CD14-positive monocyte (primary cell): ENCODE results near the gene SLC12A2. TPM values are rescaled to one million over a fixed set of nuclear protein-coding genes. Genes with fewer than 3 reads are reported as not detected.

Experiments
- DNase-seq, 3 donors: peaks; one replicate each; pipeline ENCODE4 v3.0.0-alpha.2; 2011 to 2022
- H2AFZ ChIP-seq: 2 replicates; pipeline ENCODE4 v1.6.0; 2012; ENCODE audit warnings: mild to moderate bottlenecking, low read depth, low read length, inconsistent platforms; ENCODE audit not compliant: insufficient read depth, poor library complexity, severe bottlenecking
- H3K27ac ChIP-seq, 2 donors: 1 replicate in 1 of 2; 2 replicates in 1 of 2; pipeline ENCODE4 v1.5.1; 2012 to 2013; ENCODE audit warnings: low read length in 2 of 2, control low read depth in 1 of 2, inconsistent platforms in 1 of 2, low read depth in 1 of 2, mild to moderate bottlenecking in 1 of 2
- H3K27me3 ChIP-seq, 2 donors: one replicate each; pipeline versions ENCODE4 v1.6.0 to v1.6.1; 2011 to 2013; ENCODE audit warnings: low read length in 2 of 2; ENCODE audit not compliant: control insufficient read depth in 2 of 2, insufficient read depth in 2 of 2
- H3K36me3 ChIP-seq, 2 donors: replicated peaks in 1 of 2; 1 replicate in 1 of 2; 2 replicates in 1 of 2; pipeline versions ENCODE4 v1.5.1 to v1.6.1; 2012 to 2013; ENCODE audit warnings: low read length in 2 of 2, control low read depth in 1 of 2, inconsistent platforms in 1 of 2, mild to moderate bottlenecking in 1 of 2; ENCODE audit not compliant: insufficient read depth in 2 of 2, control insufficient read depth in 1 of 2
- H3K4me1 ChIP-seq, 2 donors: 1 replicate in 1 of 2; 2 replicates in 1 of 2; pipeline versions ENCODE4 v1.5.1 to v1.6.1; 2012 to 2013; ENCODE audit warnings: low read length in 2 of 2, control low read depth in 1 of 2, inconsistent platforms in 1 of 2, mild to moderate bottlenecking in 1 of 2, moderate library complexity in 1 of 2; ENCODE audit not compliant: insufficient read depth in 2 of 2, control insufficient read depth in 1 of 2
- H3K4me2 ChIP-seq: replicated peaks from 2 replicates; pipeline ENCODE3; 2012; ENCODE audit warnings: low read length, moderate library complexity, mild to moderate bottlenecking; ENCODE audit not compliant: poor library complexity, severe bottlenecking; ENCODE audit errors: extremely low read depth
- H3K4me3 ChIP-seq, 3 experiments: fragments of 200-600 bp in 1 of 3; sonication (generic) in 1 of 3; replicated peaks in 1 of 3; 1 replicate in 2 of 3; 2 replicates in 1 of 3; pipeline ENCODE4 v1.5.1; 2011 to 2013; ENCODE audit warnings: low read length in 3 of 3, mild to moderate bottlenecking in 3 of 3, control low read depth in 2 of 3, low read depth in 2 of 3, inconsistent platforms in 1 of 3, moderate library complexity in 1 of 3
- H3K79me2 ChIP-seq: 2 replicates; pipeline ENCODE4 v1.6.0; 2012; ENCODE audit warnings: mild to moderate bottlenecking, control low read depth, inconsistent platforms, low read length, moderate library complexity; ENCODE audit not compliant: insufficient read depth
- H3K9ac ChIP-seq: 2 replicates; pipeline ENCODE4 v1.6.0; 2017; ENCODE audit warnings: low read length, mild to moderate bottlenecking; ENCODE audit not compliant: insufficient read depth, poor library complexity, severe bottlenecking
- H3K9me3 ChIP-seq, 2 donors: replicated peaks in 1 of 2; 1 replicate in 1 of 2; 2 replicates in 1 of 2; pipeline versions ENCODE4 v1.5.1 to v1.6.1; 2012 to 2013; ENCODE audit warnings: low read length in 2 of 2, control low read depth in 1 of 2; ENCODE audit not compliant: control insufficient read depth in 1 of 2, insufficient read depth in 1 of 2
- H4K20me1 ChIP-seq: 2 replicates; pipeline ENCODE4 v1.6.0; 2012; ENCODE audit warnings: mild to moderate bottlenecking, low read length, control low read depth, moderate library complexity; ENCODE audit not compliant: insufficient read depth
- H3K27ac Mint-ChIP-seq, 7 donors: one replicate each; pipeline ENCODE4 v1.8.0; 2020; ENCODE audit warnings: mild to moderate bottlenecking in 7 of 7, mixed read lengths in 7 of 7, moderate library complexity in 6 of 7, inconsistent platforms in 2 of 7
- H3K27me3 Mint-ChIP-seq, 3 donors: one replicate each; pipeline ENCODE4 v1.8.0; 2021 to 2022; ENCODE audit warnings: low read depth in 3 of 3, mild to moderate bottlenecking in 3 of 3, mixed read lengths in 3 of 3, moderate library complexity in 3 of 3, inconsistent platforms in 1 of 3
- H3K36me3 Mint-ChIP-seq, 2 donors: one replicate each; pipeline ENCODE4 v1.8.0; 2020; ENCODE audit warnings: mixed read lengths in 2 of 2, inconsistent platforms in 1 of 2, mild to moderate bottlenecking in 1 of 2
- H3K4me1 Mint-ChIP-seq: one replicate; pipeline ENCODE4 v1.8.0; 2020; ENCODE audit warnings: mild to moderate bottlenecking, mixed read lengths
- H3K4me3 Mint-ChIP-seq, 2 donors: one replicate each; pipeline ENCODE4 v1.8.0; 2020; ENCODE audit warnings: mild to moderate bottlenecking in 2 of 2, mixed read lengths in 2 of 2, moderate library complexity in 1 of 2
- H3K9me3 Mint-ChIP-seq, 7 donors: one replicate each; pipeline ENCODE4 v1.8.0; 2020 to 2022; ENCODE audit warnings: mixed read lengths in 7 of 7, mild to moderate bottlenecking in 6 of 7, moderate library complexity in 6 of 7, inconsistent platforms in 2 of 7
- CTCF ChIP-seq: fragments of 200-600 bp; IDR thresholded peaks from one replicate; pipeline ENCODE4 v1.8.0; 2022; ENCODE audit warnings: antibody characterized with exemption, mild to moderate bottlenecking
- WGBS: methylation state at CpG from one replicate; pipeline ENCODE4 v1.1.5; 2013; ENCODE audit warnings: missing lambda C conversion rate; ENCODE audit not compliant: insufficient coverage; 5-methylcytosine and 5-hydroxymethylcytosine counted together
- intact Hi-C, 2 donors: fragments of 100-400 bp; cut with micrococcal nuclease; formaldehyde crosslinking; loops; one replicate each; pipeline versions ENCODE4 v1.15.0 to v1.15.1; 2023
- polyA plus RNA-seq, 3 donors: library from polyadenylated mRNA; depleted of rRNA in 1 of 3; unstranded in 2 of 3; stranded (reverse) in 1 of 3; fragments of 300-500 nt in 2 of 3; fragments of >200 nt in 1 of 3; fragmentation: Illumina TruSeq in 2 of 3; gene quantifications; 1 replicate in 2 of 3; 2 replicates in 1 of 3; pipeline ENCODE4 v1.2.3, GENCODE V29; 2012 to 2021

Gene SLC12A2
- polyA plus RNA-seq, 3 donors = 1.0 to 1.2 (median 1.0) TPM

DNA sequence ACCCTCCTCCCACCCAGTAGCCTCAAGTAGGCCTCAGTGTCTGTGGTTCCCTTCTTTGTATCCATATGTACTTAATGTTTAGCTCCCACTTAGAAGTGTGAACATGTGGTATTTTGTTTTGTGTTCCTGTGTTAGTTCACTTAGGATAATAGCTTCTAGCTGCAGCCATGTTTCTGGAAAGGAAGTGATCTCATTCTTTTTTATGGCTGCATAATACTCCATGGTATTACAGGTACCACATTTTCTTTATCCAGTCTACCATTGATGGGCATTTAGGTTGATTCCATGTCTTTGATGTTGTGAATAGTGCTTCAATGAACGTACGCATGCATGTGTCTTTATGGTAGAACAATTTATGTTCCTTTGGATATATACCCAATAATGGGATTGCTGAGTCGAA, 74.8 kb downstream of the SLC12A2 start:
- Histone ChIP-seq H2AFZ (no peak overlapping the region), H3K36me3 (peaks cover 0 to 5% of the 10 kb centered on the region in 2 donors), H3K79me2 (no peaks in the 10 kb centered on the region), H3K27ac (no peak overlapping the region), H3K4me1 (no peaks in the 10 kb centered on the region), H3K4me3 (no peak overlapping the region), H3K9me3 (no peaks in the 10 kb centered on the region), H3K4me2 (no peak overlapping the region), H4K20me1 (no peaks in the 10 kb centered on the region), H3K27me3 (no peaks in the 10 kb centered on the region), H3K9ac (no peak overlapping the region)
- Mint-ChIP-seq H3K36me3 (peaks cover 13 to 22% of the 10 kb centered on the region in 2 donors), H3K4me3 (no peak overlapping the region), H3K4me1 (no peaks in the 10 kb centered on the region), H3K9me3 (peaks cover 0 to 2% (median 0%) of the 10 kb centered on the region in 7 donors), H3K27me3 (no peaks in the 10 kb centered on the region), H3K27ac (no peak overlapping the region)
- TF ChIP-seq CTCF = no peak
- no CpG with 5 or more reads among the region's 3 CpGs for WGBS
- intact Hi-C loops = no loop called here
- DNase-seq = no peak

DNA sequence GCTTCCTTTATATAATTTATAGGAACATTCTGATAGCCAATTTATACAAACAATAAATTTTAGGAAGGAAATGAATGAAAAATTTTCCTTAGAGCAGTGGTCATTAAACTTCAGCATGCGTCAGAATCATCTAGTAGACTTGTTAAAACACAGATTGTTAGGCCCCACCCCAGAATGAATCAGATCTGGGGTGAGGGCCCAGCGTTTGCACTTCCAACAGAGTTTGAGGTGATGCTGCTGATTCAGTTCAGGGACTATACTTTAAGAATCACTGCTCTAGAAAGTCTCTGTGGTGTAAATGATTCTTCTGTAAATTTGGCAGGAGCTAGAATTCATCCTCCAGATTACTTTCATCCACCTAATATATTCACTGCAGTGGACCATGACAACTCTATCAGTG, 80.4 kb downstream of the SLC12A2 start:
- H3K4me1 Mint-ChIP-seq = no peaks in the 10 kb centered on the region
- no peak overlapping the region for H3K9ac ChIP-seq
- no peaks in the 10 kb centered on the region for H3K27me3 Mint-ChIP-seq
- no peaks in the 10 kb centered on the region for H3K4me1 ChIP-seq
- H3K36me3 Mint-ChIP-seq = peaks cover 7 to 13% of the 10 kb centered on the region in 2 donors
- WGBS = no CpG with 5 or more reads among the region's 2 CpGs
- intact Hi-C loops = no loop called here
- DNase-seq = no peak
- TF ChIP-seq CTCF = no peak
- H3K27ac Mint-ChIP-seq = no peak overlapping the region
- no peaks in the 10 kb centered on the region for H3K9me3 ChIP-seq
- no peaks in the 10 kb centered on the region for H3K36me3 ChIP-seq
- no peak overlapping the region for H3K4me3 Mint-ChIP-seq
- H3K79me2 ChIP-seq = no peaks in the 10 kb centered on the region
- no peaks in the 10 kb centered on the region for H3K27me3 ChIP-seq
- no peaks in the 10 kb centered on the region for H3K9me3 Mint-ChIP-seq
- H3K4me2 ChIP-seq = no peak overlapping the region
- H3K4me3 ChIP-seq = no peak overlapping the region
- H2AFZ ChIP-seq = no peak overlapping the region
- no peaks in the 10 kb centered on the region for H4K20me1 ChIP-seq
- H3K27ac ChIP-seq = no peak overlapping the region
